B cell (primary cell): Measurements from ENCODE around the gene PRKCH. TPM values are rescaled to one million over a fixed set of nuclear protein-coding genes. Genes with fewer than 3 reads are reported as not detected.

Experiments used
- ATAC-seq: fragments of 200-7000 bp; cut with Tn5 transposase; one replicate; pipeline ENCODE4 v1.10.0; 2021; ENCODE audit warnings: low read depth, mild to moderate bottlenecking, moderate number of reproducible peaks, moderate library complexity
- CTCF ChIA-PET: fragments of 350-600 bp; sonication (Branson Sonifier 250); formaldehyde crosslinking; loops from one replicate; lab custom pipeline; 2021; ENCODE audit warnings: antibody characterized with exemption, inconsistent platforms; lab: Charles Lee
- POLR2A ChIA-PET: fragments of 350-600 bp; sonication (Branson Sonifier 250); formaldehyde crosslinking; loops from one replicate; lab custom pipeline; 2021; ENCODE audit warnings: antibody characterized with exemption; lab: Charles Lee
- DNase-seq: peaks from one replicate; pipeline ENCODE4 v3.0.0; 2013
- H2AFZ ChIP-seq: 2 replicates; pipeline ENCODE4 v1.6.1; 2012; ENCODE audit warnings: mild to moderate bottlenecking, low read depth, low read length; ENCODE audit not compliant: insufficient read depth, poor library complexity, severe bottlenecking
- H3K27ac ChIP-seq, 2 donors: 1 replicate in 1 of 2; 2 replicates in 1 of 2; pipeline ENCODE4 v1.5.1; 2012 to 2013; ENCODE audit warnings: low read length in 2 of 2, mild to moderate bottlenecking in 2 of 2, moderate library complexity in 1 of 2
- H3K27me3 ChIP-seq, 4 experiments: fragments of 200-600 bp in 1 of 4; sonication (generic) in 1 of 4; replicated peaks in 1 of 4; 1 replicate in 2 of 4; 2 replicates in 2 of 4; pipeline versions ENCODE4 v1.6.1 to v1.7.0; 2013 to 2016; ENCODE audit warnings: low read length in 3 of 4, mild to moderate bottlenecking in 2 of 4, mixed read lengths in 1 of 4, moderate library complexity in 1 of 4; ENCODE audit not compliant: insufficient read depth in 4 of 4, control insufficient read depth in 3 of 4; ENCODE audit errors: control extremely low read depth in 1 of 4
- H3K36me3 ChIP-seq, 2 experiments: replicated peaks in 1 of 2; 1 replicate in 1 of 2; 2 replicates in 1 of 2; pipeline versions ENCODE4 v1.6.1 to v1.7.1; 2013; ENCODE audit warnings: low read length in 1 of 2; ENCODE audit not compliant: insufficient read depth in 2 of 2, control insufficient read depth in 1 of 2; ENCODE audit errors: control extremely low read depth in 1 of 2, extremely low read depth in 1 of 2
- H3K4me1 ChIP-seq, 2 donors: fragments of 200-600 bp in 1 of 2; sonication (generic) in 1 of 2; 1 replicate in 1 of 2; 2 replicates in 1 of 2; pipeline versions ENCODE4 v1.5.1 to v1.6.1; 2013 to 2017; ENCODE audit warnings: low read length in 2 of 2; ENCODE audit not compliant: control insufficient read depth in 2 of 2, insufficient read depth in 2 of 2
- H3K4me2 ChIP-seq: replicated peaks from 2 replicates; pipeline ENCODE3; 2012; ENCODE audit warnings: mild to moderate bottlenecking, low read depth, low read length; ENCODE audit not compliant: poor library complexity, severe bottlenecking
- H3K4me3 ChIP-seq, 5 experiments: fragments of 200-600 bp in 1 of 5; sonication (generic) in 1 of 5; 1 replicate in 3 of 5; 2 replicates in 2 of 5; pipeline versions ENCODE4 v1.5.1 to v1.7.0; 2011 to 2016; ENCODE audit warnings: low read length in 4 of 5, mild to moderate bottlenecking in 4 of 5, low read depth in 2 of 5, control low read depth in 1 of 5, moderate library complexity in 1 of 5; ENCODE audit not compliant: insufficient read depth in 1 of 5; ENCODE audit errors: control extremely low read depth in 1 of 5, extremely low read depth in 1 of 5
- H3K79me2 ChIP-seq: fragments of 200-600 bp; sonication (generic); one replicate; pipeline ENCODE4 v1.6.0; 2016; ENCODE audit warnings: low read length; ENCODE audit not compliant: control insufficient read depth, insufficient read depth
- H3K9ac ChIP-seq: fragments of 200-600 bp; sonication (generic); 2 replicates; pipeline ENCODE4 v1.6.1; 2017; ENCODE audit warnings: mild to moderate bottlenecking, low read length, moderate library complexity
- H3K9me3 ChIP-seq, 3 donors: one replicate each; pipeline versions ENCODE4 v1.6.1 to v1.7.1; 2013; ENCODE audit warnings: low read length in 2 of 3; ENCODE audit not compliant: control insufficient read depth in 2 of 3, insufficient read depth in 1 of 3; ENCODE audit errors: control extremely low read depth in 1 of 3
- H4K20me1 ChIP-seq: 2 replicates; pipeline ENCODE4 v1.6.0; 2012; ENCODE audit warnings: mild to moderate bottlenecking, low read length; ENCODE audit not compliant: insufficient read depth, control insufficient read depth, poor library complexity, severe bottlenecking
- H3K27ac Mint-ChIP-seq: one replicate; pipeline ENCODE4 v1.8.0; 2021; ENCODE audit warnings: mixed read lengths
- H3K27me3 Mint-ChIP-seq: one replicate; pipeline ENCODE4 v1.8.0; 2021; ENCODE audit warnings: mixed read lengths
- H3K4me1 Mint-ChIP-seq: one replicate; pipeline ENCODE4 v1.8.0; 2021; ENCODE audit warnings: mixed read lengths
- H3K4me3 Mint-ChIP-seq: one replicate; pipeline ENCODE4 v1.8.0; 2021; ENCODE audit warnings: mixed read lengths
- H3K9me3 Mint-ChIP-seq: one replicate; pipeline ENCODE4 v1.8.0; 2022; ENCODE audit warnings: mixed read lengths; ENCODE audit not compliant: insufficient read depth
- CTCF ChIP-seq: fragments of 200-600 bp; IDR thresholded peaks from one replicate; pipeline ENCODE4 v1.8.0; 2022; ENCODE audit warnings: antibody characterized with exemption, mild to moderate bottlenecking
- EZH2 ChIP-seq: IDR thresholded peaks from 2 replicates; pipeline ENCODE4 v1.6.1; 2012; ENCODE audit warnings: borderline replicate concordance, low read depth, mild to moderate bottlenecking, moderate library complexity, low read length; ENCODE audit not compliant: insufficient read depth, poor library complexity, severe bottlenecking
- WGBS: methylation state at CpG from one replicate; pipeline ENCODE4 v1.1.5; 2013; ENCODE audit warnings: missing lambda C conversion rate; ENCODE audit not compliant: insufficient coverage; 5-methylcytosine and 5-hydroxymethylcytosine counted together
- intact Hi-C: fragments of 100-400 bp; cut with micrococcal nuclease; formaldehyde crosslinking; loops from one replicate; pipeline ENCODE4 v1.10.0; 2022
- polyA plus RNA-seq: library from polyadenylated mRNA; depleted of rRNA; stranded (reverse); fragments of >200 nt; gene quantifications from 2 replicates; pipeline ENCODE4 v1.2.3, GENCODE V29; 2012
- total RNA-seq, 2 donors: library from RNA; stranded (reverse); fragments of 120-200 nt in 1 of 2; gene quantifications; 1 replicate in 1 of 2; 2 replicates in 1 of 2; pipeline versions ENCODE4 v1.2.3 to v1.2.4, GENCODE V29; 2013 to 2022

PRKCH gene
- total and polyA plus RNA-seq, 2 donors (not counting 1 experiment from before 2014, with no cell fraction given), result 2.0 to 5.0 TPM

- ChIA-PET POLR2A (no interaction called here), CTCF (no interaction called here)
- no peak overlapping the region for H3K27ac ChIP-seq
- H3K27ac Mint-ChIP-seq, result peak overlapping the region; percentile 28
- no peak overlapping the region for H2AFZ ChIP-seq
- H3K9me3 Mint-ChIP-seq, result no peaks in the 10 kb centered on the region
- H3K4me1 ChIP-seq, result no peaks in the 10 kb centered on the region
- intact Hi-C loops, result no loop called here
- 94% methylated on average over 14 of the region's 14 CpGs for WGBS
- no peaks in the 10 kb centered on the region for H3K4me1 Mint-ChIP-seq
- H3K4me3 ChIP-seq, result no peak overlapping the region
- H3K36me3 ChIP-seq, result no peaks in the 10 kb centered on the region
- H3K9me3 ChIP-seq, result no peaks in the 10 kb centered on the region
- no peaks in the 10 kb centered on the region for H3K27me3 Mint-ChIP-seq
- no peak overlapping the region for H3K4me2 ChIP-seq
- H4K20me1 ChIP-seq, result no peaks in the 10 kb centered on the region
- TF ChIP-seq CTCF (no peak), EZH2 (no peak)
- no peaks in the 10 kb centered on the region for H3K79me2 ChIP-seq
- H3K27me3 ChIP-seq, result no peaks in the 10 kb centered on the region
- ATAC-seq (no peak), DNase-seq (no peak)
- no peak overlapping the region for H3K4me3 Mint-ChIP-seq
- no peak overlapping the region for H3K9ac ChIP-seq
Measured at GRCh38 chr14:61544448-61545330, 223.3 kb downstream of the PRKCH start.
